Fibroblast of peridontal ligament (primary cell): ENCODE data around the gene FRAT1.

ENCODE experiments used
- DNase-seq: peaks from one replicate; pipeline ENCODE4 v3.0.0-alpha.2; 2010; ENCODE audit errors: extremely low read depth

FRAT1 gene

GRCh38 chr10:97365761-97366351 lies 46.8 kb downstream of the FRAT1 start:
- DNase-seq, result no peak

DNA sequence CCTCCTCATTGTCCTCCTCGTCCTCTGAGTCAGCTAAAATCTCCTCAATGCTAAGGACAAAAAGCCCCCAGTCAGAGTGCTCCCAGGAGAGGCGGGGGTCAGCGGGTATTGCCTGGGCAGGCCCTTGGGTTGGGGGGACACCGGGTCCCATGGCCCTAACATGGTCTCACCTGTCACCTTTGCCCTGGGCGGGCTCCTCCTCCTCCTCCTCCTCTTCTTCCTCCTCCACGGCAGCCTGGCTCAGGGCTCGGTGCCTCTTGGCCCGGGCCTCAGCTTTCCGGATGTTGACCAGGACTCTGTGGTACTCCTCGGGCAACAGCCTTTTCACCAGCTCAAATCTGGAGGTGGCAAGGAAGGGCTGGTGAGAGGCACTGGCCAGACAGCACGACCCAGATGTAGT lies 47.5 kb downstream of the FRAT1 start:
- no peak for DNase-seq

- DNase-seq, result no peak
Observed at GRCh38 chr10:97367126-97367649, 48.1 kb downstream of the FRAT1 start.
